ENCODE data around the gene STAB2. TPM values are rescaled to one million over a fixed set of nuclear protein-coding genes. Genes with fewer than 3 reads are reported as not detected.

Gene STAB2
- total RNA-seq, 2 experiments from 2014 or later: not detected

DNA sequence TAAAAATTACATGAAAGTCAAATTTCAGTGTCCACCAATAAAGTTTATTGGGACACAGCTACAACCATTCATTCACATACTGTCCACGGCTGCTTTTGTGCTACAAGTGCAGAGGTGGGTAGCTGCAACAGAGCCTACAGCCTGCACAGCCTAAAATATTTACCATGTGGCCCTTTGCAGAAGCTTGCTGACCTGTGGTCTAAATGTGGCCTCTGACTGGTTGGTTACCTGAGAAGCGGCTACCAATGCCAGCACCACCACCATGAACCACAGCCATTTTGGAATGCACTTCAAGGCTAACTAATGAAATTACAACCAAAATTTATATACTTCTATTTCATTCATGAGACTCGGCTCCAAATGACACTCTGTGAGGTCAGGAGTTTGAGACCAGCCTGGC lies 195.3 kb downstream of the STAB2 start:
- CTCF ChIA-PET (ENCODE audit: unreplicated experiment): no interaction called here

GRCh38 chr12:103783744-103784664 lies 196.9 kb downstream of the STAB2 start:
- no peak overlapping the region for H3K4me3 ChIP-seq (ENCODE audit: low read depth, low read length, poor library complexity, severe bottlenecking)
- H4K20me1 ChIP-seq (ENCODE audit: insufficient read depth, low read length): no peaks in the 10 kb centered on the region
- H3K4me1 ChIP-seq (ENCODE audit: insufficient read depth, low read length, poor library complexity, severe bottlenecking): no peaks in the 10 kb centered on the region
- DNase-seq (ENCODE audit: low spot score): no peak
- no peaks in the 10 kb centered on the region for H3K79me2 ChIP-seq (ENCODE audit: insufficient read depth, low read depth, low read length)
- no peak overlapping the region for H3K27ac ChIP-seq (ENCODE audit: low read depth, low read length, poor library complexity, severe bottlenecking)
- no TSS peak for BruUV-seq (replicated peaks)
- intact Hi-C loops (cut with micrococcal nuclease; ENCODE audit: unreplicated experiment): no loop called here
- no peaks in the 10 kb centered on the region for H3K9me3 ChIP-seq (ENCODE audit: low read length)
- H3K9me2 ChIP-seq (ENCODE audit: insufficient read depth, low read length): no peaks in the 10 kb centered on the region
- no peak overlapping the region for H3K4me2 ChIP-seq (ENCODE audit: low read length)
- no peak overlapping the region for H2AFZ ChIP-seq (ENCODE audit: low read length)
- ChIA-PET POLR2A (interaction anchor here (0.6 kb wide), 1 partner anchor 31 kb away, joined by 3 read pairs; no protein-coding TSS in a partner anchor), CTCF (ENCODE audit: unreplicated experiment) (no interaction called here)
- TF ChIP-seq, protein P1, sequence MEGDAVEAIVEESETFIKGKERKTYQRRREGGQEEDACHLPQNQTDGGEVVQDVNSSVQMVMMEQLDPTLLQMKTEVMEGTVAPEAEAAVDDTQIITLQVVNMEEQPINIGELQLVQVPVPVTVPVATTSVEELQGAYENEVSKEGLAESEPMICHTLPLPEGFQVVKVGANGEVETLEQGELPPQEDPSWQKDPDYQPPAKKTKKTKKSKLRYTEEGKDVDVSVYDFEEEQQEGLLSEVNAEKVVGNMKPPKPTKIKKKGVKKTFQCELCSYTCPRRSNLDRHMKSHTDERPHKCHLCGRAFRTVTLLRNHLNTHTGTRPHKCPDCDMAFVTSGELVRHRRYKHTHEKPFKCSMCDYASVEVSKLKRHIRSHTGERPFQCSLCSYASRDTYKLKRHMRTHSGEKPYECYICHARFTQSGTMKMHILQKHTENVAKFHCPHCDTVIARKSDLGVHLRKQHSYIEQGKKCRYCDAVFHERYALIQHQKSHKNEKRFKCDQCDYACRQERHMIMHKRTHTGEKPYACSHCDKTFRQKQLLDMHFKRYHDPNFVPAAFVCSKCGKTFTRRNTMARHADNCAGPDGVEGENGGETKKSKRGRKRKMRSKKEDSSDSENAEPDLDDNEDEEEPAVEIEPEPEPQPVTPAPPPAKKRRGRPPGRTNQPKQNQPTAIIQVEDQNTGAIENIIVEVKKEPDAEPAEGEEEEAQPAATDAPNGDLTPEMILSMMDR (conservative IDR thresholded peaks at IDR 0.05; ENCODE audit: low read length): no peak
- TF ChIP-seq EZH2phosphoT487 (IDR thresholded peaks at IDR 0.05; ENCODE audit: borderline replicate concordance, low read depth, low read length): no peak
- H3K36me3 ChIP-seq (ENCODE audit: insufficient read depth, low read length): peaks cover 13% of the 10 kb centered on the region; the same call in 1 of the 2 replicates

More for the DNA sequence above, 195.3 kb downstream of the STAB2 start:
- intact Hi-C loops (cut with micrococcal nuclease; ENCODE audit: unreplicated experiment): no loop called here
- Histone ChIP-seq H3K27ac (ENCODE audit: low read depth, low read length, poor library complexity, severe bottlenecking) (no peak overlapping the region), H4K20me1 (ENCODE audit: insufficient read depth, low read length) (no peaks in the 10 kb centered on the region), H3K9me3 (ENCODE audit: low read length) (no peaks in the 10 kb centered on the region), H3K36me3 (ENCODE audit: insufficient read depth, low read length) (peaks cover 13% of the 10 kb centered on the region; the same call in 1 of the 2 replicates), H3K4me2 (ENCODE audit: low read length) (no peak overlapping the region), H3K9me2 (ENCODE audit: insufficient read depth, low read length) (no peaks in the 10 kb centered on the region), H3K79me2 (ENCODE audit: insufficient read depth, low read depth, low read length) (no peaks in the 10 kb centered on the region), H3K4me1 (ENCODE audit: insufficient read depth, low read length, poor library complexity, severe bottlenecking) (no peaks in the 10 kb centered on the region), H2AFZ (ENCODE audit: low read length) (no peak overlapping the region), H3K4me3 (ENCODE audit: low read depth, low read length, poor library complexity, severe bottlenecking) (no peak overlapping the region)
- POLR2A ChIA-PET: no interaction called here
- DNase-seq (ENCODE audit: low spot score): no peak
- no TSS peak for BruUV-seq (replicated peaks)
- TF ChIP-seq EZH2phosphoT487 (IDR thresholded peaks at IDR 0.05; ENCODE audit: borderline replicate concordance, low read depth, low read length): no peak
- TF ChIP-seq, protein P1 (conservative IDR thresholded peaks at IDR 0.05; ENCODE audit: low read length): no peak
